ENCODE data around the gene CD300E.
"Not testable (repeated sequence)": the region's sequence is repeated elsewhere in the genome, so short reads cannot be mapped to it uniquely, and the experiment has no call there.

The CD300E gene, protein sequence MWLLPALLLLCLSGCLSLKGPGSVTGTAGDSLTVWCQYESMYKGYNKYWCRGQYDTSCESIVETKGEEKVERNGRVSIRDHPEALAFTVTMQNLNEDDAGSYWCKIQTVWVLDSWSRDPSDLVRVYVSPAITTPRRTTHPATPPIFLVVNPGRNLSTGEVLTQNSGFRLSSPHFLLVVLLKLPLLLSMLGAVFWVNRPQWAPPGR

DNA sequence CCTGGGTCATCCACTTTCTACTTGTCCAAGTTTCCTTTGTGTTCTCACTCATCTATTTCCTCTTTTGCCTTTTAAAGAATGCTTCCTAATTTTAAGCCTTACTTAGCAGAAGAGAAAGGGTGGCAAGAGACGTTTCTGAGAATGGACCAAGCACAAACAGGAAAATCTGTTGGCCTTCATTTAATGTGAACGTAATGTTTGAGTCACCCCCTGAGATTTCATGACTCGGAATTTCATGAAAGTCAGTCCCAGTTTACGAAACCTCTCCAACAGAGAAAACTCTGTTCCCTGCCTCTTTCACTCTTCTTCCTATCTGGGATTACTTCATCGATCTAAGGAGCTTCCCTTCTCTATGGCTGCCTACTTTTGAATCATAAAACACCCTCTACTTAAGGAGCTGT is at the start of gene CD300E:
TSS of gene CD300E (minus strand) at position 46 of the 401 bp plus-strand sequence. CDS start 117 bp downstream, outside the sequence.
- no peak for DNase-seq

DNA sequence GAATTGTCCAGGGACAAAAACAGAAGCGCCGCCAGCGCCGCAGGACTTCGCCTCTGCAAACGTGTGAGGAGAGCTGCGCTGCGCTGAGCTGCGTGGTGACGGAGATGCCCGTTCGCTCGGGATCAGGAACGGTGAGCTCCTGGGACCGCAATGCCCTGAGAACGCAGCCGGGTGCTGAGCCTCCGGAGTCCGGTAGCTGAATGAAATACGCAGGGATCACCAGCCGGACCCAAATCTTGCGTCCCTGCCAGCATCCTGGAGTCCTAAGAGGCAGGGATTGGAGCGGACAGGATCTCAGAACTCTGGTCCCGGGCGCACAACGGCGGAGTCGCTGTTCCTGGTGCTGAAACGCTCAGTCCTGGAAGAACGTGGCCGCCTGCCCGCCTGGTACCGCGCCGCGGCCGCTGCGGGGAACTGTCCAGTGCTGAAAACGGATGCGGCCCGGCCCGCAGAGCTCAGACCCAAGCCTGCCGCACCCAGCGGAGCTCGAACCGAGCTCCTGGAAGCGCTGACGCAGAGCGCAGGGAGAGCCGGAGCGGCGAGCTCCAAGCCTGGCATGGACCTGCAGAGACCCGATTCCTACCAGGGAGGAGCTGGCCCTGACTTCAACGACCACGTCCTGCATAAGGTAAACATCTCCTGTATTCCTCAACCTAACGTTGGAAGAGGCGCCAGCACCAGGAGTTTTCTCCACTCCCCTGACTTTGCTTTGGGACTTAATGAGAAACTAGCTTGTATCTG is 47.7 kb upstream of the CD300E start:
- DNase-seq: no peak

DNA sequence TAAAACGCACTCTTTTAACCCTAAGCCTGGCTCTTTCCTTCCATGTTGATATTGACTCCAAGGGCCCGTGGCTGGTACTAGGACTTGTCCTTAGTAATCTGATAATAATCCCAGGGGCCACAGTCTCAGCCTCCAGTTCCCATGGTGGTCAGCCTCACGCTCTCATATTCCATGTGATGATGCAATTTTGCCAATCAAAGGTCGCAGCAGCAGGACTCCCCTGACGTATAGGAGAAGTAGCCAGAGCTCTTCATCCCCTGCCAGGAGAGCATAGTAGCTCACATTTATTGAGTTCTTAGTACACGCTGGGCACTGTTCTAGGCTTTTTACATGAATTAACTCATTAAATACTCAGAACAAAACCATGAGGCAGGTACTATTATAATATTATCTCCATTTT is 46.8 kb upstream of the CD300E start:
- DNase-seq: no peak

DNA sequence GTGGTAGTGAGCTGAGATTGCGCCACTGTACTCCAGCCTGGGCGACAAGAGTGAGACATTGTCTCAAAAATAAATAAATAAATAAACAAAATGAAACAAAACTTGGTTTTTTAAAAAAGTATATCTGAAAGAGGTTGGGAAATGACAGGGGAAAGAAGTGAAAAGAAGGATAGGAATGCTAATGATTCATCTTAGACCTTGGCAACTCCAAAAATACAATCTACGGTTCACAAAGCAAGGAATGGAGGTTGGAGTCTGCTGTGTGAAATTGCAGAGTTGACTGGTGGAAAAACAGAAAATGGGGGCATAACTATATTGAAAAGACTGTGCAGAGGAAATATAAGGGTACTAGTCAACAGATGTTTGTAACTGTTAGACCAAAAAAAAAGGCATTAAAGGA is 40.0 kb upstream of the CD300E start:
- DNase-seq: no peak

DNA sequence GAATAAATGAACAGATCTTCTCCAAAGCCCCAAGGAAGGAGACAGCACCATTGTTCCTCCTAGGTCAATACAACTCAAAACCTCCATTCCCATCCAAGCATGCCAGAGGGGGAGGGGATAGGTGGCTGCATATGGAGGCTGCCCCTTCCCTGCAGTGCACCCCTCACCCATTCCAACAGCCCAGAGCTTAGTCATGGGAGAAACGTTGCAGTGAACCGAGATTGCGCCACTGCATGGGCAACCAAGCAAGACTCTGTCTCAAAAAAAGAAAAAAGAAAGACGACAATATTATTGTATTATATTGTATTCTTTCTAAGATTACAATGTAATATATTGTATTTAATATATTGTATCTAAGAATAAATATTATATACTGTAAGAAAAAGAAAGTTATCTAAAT is 36.4 kb upstream of the CD300E start:
- no peak for DNase-seq

DNA sequence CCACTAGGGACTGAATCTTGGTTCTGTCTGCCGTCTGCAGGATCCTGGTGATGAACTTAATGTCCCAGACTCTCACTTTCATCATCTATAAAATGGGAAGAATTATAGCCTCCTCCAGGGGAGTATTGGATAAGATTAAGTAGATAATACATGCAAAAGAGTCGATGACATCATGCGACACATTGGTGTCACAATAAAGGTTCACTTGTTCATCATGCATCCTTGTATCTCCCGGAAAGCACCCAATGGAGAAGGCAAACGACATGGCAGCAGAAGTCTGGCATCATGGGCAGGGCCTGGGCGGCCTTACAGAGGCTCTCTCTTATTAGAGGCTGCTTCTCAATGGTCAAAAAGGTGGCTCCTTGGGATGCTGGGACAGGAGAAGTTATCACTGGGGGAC is 35.1 kb upstream of the CD300E start:
- no peak for DNase-seq

DNA sequence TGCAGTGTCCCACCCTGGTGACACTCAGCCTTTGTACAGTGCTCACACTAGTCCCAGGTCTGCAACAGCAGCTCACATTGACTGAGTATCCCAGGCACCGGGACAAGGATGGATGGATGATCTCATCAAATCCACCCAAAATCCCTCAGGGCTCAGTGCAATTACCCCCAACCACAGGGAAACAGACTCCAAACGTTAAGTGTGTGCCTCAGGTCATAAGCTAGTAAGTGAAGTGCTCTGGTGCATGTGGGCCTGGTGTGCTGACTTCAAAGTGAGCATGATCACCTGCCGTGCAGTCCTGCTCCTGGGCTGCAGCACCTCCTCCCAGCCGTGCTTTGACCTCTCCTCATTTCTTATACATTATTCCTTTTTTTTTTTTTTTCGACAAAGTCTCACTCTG is 31.2 kb upstream of the CD300E start:
- DNase-seq: no peak

DNA sequence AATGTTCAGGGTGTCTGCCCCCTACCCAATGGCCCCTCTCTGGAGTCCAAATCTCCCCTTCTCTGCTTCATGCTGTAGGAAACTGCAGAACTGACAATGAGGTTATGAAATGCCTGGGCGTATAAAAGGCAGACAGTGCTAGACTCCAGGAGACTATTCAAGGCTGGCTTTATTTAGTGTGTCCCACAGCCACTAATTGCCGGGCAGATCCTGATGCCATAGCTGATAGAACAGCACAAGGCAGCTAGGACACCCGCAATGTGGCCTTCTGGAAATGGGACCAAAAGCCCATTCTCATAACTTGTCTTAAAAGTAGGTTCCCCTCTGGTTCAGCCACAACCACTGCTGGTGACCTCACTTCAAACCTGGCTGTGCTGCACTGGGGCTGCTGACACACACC is 28.5 kb upstream of the CD300E start:
- DNase-seq: no peak

DNA sequence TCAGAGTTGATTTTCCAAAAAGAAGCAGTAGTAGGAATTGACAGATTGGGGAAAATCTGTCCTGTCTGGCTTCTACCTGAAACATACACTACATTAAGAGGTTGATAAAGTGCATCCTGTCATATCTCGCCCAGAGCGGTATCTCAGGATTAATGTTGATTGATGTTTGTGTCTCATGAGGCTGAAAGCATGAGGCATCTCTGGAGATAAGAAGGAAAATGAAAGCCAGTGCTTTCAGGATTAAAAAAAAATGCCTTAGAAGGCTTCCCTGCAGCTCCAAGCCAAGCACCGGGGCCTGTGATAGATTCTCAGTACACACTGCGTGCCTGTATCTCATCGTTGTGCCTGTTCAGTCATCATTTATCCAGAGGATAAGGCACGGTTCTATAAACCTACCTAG is 26.4 kb upstream of the CD300E start:
- DNase-seq: no peak

DNA sequence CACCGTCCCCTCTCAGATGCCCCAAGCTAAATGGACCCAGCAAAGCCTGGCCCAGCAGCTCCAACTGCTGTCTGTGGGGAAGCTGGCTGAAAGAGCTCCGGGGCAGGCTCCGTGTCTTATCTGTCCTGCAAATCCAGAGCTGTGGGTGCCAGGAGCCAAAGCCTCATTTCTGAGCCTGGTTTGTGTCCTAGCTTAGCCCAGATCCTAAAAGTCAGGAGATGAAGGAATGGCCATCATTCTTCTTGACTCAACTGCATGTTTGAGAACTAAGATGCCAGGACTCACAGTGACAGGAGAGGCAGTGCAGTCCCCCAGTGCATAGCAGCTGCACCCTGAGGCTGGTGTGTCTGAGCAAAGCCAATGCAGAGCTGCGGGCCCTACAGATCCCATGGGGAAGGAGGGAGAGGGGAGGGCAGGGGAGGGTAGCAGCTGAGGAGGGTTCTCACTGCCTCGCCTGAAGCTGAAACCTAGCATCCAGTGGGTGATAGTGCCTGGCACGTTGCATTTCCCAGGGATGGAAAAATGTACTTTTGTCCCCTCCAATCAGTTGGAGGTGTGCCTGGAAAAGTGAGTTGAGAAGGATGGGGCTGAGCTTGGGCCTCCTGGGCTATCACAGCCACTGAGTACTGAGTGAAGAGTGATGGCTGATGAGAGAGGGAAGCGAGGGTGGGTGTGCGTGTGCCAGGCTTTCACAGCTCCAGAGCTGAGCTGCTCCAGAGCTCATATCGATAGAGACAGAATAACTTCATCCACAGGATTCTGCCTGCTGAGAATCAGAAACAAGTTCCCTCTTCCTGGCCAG is 24.5 kb upstream of the CD300E start:
- no peak for DNase-seq

DNA sequence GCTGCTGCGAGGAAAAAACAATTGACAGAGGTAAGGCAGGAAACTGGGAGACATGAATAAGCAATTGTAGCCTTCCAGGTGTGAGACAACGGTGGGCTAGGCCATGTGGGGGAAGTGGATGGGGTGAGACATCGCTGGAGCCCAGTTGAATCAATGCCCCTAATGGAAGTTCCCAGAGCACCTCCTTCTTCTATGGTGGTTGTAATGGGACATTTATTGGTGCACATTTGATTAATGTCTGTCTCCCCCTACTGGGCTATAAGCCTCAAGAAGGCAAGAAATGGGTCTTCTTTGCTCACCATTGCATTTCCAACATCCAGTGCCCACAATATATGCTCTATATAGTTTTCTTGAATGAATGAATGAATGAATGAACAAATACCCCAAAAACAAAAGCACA is 22.7 kb upstream of the CD300E start:
- DNase-seq: no peak

DNA sequence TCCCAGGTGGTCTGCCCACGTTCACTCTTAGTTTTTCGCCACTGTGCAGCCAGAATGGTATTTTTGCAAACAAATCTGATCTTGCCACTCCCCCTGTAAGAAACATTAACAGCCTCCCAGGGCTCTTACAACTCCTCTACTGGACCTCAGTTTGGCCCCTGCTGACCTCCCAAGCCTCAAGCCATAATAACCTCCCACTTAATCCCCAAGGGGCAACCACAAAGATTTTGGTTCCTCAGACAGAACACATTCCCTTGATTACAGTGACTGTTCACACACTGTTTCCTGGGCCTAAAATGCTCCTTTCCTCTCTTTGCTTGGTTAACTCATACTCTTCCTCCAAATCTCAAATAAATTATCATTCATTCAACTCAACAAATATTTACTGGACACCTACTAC is 21.5 kb upstream of the CD300E start:
- DNase-seq: no peak

DNA sequence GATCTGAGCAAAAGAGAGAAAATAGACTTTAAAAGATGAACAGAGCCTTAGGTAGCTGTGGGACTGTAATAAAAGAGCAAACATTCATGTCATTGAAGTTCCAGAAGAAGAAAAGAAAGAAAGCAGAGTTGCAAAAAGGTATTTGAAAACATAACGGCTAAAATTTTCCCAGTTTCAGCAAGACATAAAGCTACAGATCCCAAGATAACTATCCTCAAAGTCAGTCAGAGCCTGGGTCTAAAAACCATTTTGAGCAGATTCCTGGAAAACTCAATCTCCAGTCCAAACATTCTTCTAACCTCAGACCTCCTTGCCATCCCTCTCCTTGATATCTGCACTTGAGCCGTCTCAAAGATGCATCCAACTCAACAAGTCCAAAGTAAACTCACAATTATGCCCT is 20.9 kb upstream of the CD300E start:
- DNase-seq: no peak

DNA sequence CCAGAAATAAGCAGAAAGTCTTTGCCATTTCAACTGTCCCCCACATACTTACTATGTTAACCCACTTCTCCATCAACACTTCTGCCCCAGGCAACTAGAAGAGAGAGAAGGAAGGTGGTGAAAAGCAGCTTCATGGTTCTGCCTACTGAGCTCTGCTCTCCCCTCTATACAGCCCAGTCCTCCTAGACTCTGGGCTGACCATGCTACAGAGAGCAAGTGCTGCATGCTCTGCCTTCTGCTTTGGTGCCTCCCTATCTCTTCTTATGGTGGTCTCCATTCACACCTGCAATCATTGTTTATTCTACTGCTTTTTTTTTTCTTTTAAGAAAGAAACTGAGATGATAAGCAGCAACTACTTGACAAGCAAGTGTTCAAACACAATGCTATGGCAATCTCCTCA is 20.3 kb upstream of the CD300E start:
- no peak for DNase-seq

DNA sequence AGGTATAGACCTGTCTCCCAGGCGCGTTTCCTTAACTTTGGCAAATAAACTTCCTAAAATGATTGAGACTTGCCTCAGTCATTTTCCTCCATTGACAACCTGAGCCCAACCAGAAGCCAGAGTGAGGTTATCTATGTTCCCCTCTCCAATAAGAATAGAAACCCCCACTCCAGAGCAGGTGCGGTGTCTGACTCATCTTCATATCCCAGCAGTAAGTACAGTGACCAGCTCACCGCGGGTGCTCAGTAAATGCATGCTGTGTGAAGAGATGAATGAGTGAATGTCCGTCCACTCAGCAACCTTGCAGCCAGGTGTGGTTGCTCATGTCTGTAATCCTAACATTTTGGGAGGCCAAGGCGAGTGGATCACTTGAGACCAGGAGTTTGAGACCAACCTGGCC is 19.5 kb upstream of the CD300E start:
- no peak for DNase-seq

DNA sequence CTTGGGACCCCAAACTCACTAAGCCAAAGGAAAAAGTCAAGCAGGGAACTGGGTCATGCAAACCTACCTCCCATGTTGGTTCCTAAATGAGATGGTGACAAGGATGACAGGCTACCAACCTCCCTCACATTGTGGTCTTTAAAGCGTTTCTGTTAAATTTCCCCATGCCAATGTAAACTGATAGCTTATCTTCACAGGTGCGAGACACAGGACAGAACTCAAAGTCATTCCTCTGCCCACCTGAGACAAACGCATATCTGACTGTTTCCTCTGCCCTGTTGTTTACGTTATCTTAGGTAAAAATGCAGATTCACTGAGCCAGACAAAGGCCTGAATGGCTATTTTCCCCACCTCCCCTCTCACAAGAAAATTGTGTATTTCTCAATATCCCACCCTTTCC is 19.0 kb upstream of the CD300E start:
- DNase-seq: no peak

DNA sequence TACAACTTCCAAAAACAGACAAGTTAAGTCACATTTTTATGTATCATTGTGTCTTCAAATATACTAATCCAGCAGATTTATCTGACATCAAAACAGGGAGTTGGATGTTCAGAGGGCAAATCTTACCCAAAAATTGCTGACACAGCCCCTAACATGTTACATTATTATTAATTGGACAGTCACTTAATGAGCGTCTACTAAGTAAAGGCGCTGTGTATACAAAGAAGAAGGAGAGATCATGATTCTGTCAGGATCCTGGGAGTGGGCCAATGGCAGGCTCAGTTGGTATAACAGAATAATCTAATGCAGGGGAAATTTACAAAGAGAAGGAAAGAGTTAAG is 18.4 kb upstream of the CD300E start:
- no peak for DNase-seq

DNA sequence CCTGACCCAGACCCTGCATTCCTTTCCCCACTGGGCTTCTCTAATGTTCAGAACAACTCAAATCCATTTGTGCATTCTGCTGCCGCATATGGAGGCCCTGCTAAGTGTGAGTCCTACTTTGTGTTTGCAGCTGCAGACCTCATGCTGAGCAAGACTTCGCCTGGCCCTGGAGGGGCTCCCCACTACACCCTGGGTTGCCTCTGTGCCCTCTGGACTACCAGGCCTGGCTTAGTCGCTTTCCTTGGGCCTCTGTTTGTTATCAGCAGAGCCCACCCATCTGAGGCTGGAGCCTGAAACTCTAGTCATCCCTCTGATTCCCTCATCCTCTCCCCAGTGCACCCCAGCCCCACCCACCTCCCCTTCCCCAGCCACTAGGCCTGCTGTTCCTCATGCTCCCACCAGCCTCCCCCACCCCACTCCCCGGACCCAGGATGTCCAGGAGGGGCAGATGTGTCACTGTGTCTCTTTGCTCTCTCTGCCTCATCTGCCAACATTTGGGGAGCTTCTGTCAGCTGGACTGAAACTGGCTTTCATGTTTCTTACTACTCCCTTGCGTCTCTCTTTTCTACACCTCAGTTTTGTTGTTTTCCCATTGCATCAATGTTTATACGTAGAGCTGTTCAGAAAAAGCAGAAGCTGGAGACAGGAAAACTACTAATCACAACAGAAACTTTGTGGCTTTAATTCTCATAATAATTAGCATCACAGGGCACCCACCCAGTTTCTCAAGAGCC is 17.9 kb upstream of the CD300E start:
- no peak for DNase-seq

DNA sequence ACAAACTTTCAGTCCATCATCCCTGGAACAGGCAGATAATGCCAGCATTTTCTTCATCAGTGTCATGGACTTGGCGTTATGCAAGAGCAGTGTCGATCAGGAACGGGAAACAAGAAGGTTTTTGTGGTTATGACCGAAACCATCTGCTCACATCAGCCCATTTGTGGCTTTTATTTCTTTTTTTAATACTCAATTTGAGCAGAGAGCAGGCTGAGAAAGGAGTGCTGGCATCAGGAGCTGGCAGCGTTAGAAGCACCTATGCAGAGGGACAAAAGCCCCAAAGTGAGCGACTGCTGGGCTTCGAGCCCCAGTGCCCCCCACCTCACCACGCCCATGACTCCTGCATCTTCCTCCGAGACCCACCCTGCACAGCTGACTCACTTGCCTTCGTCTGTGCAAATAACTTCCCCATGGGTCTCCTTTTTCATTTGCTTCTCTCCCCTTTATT is 16.2 kb upstream of the CD300E start:
- DNase-seq: no peak

DNA sequence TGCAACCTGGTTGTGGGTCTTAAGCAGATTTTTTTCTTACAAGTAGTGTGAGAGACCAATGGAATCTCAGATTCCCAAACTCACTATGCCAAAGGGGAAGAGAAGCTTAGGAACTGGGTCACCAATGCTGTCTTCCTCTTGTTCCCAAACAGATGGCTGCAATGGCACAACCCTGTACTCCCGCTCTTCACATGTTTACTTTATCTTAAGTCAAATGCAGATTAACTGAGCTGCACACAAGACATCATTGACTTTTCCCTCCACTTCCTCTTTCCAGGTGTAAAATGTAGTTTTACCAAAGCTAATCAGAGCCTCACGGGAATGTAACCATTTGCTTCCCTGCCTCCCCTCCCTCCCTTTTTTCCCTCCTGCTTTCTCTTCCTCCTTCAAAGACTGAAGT is 14.4 kb upstream of the CD300E start:
- no peak for DNase-seq

DNA sequence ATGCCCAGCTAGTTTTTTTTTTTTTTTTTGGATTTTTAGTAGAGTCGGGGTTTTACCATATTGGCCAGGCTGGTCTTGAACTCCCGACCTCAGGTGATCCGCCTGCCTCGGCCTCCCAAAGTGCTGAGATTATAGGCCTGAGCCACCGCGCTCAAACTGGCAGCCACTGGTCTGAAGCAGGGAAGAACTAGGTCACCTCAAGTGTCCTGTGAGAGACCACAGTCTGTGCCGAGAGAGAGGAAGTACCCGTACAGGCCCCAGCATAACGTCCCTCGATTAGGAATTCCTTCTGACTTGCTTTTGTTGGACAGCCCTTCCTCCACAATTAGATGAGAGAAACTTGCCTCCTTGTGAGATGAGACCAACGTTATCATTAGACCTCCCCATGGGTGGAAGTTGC is 13.7 kb upstream of the CD300E start:
- DNase-seq: no peak

DNA sequence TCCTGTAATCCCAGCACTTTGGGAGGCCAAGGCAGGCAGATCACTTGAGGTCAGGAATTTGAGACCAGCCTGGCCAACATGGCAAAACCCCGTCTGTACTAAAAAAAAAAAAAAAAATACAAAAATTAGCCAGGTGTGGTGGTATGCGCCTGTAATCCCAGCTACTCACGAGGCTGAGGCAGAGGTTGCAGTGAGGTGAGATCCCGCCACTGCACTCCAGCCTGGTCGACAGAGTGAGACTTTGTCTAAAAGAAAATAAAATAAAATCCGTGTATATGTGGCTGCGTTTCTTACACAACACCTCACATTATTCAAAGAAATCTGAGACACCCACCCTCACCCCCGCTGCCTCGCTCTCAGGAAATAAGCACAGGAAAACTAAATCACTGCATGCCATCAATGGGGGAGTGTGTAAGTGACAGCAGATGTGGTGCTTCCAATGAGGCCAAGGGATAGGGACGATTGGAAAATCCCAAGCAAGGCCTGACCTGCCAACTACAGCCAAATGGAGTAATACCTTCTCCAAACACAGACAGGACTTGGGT is 13.1 kb upstream of the CD300E start:
- DNase-seq: not testable (repeated sequence)

DNA sequence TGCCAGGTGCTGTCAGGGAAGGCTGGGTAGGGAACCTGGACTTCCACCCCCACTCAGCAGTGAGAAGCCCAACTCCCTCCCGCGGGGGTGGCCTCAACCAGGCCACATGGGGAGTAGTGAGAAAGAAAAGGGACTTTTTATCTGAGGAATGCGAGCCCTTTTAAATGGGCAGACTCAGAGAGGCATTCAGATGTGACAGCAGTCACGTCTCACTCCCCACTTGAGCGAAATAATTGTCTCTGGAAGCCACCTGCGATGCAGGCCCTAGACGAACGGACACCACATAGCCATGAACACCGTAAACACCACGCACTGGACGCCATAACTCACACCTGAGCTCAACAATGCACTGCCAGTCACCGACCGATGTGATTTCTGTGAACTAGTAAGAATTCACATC is 11.9 kb upstream of the CD300E start:
- DNase-seq: no peak
